SK-N-SH treated with all-trans-retinoic acid at 6 μM for 48 hours (cell line): ENCODE results near the gene FRMD4B.

Source experiments
- TCF4 ChIP-seq: fragments of 250-450 bp; sonication (Bioruptor Pico); IDR thresholded peaks from 2 replicates; pipeline ENCODE4 v1.8.0; 2021; ENCODE audit warnings: mild to moderate bottlenecking, moderate library complexity, borderline replicate concordance
- ZC3H10 ChIP-seq: fragments of 250-450 bp; sonication (Bioruptor Pico); IDR thresholded peaks from 2 replicates; pipeline ENCODE4 v1.5.1; 2021; ENCODE audit warnings: mild to moderate bottlenecking, moderate library complexity
- ZFP30 ChIP-seq: fragments of 450-650 bp; formaldehyde crosslinking; IDR thresholded peaks from 2 replicates; pipeline ENCODE4 v1.5.0; 2022; ENCODE audit warnings: mild to moderate bottlenecking, moderate library complexity
- TF ChIP-seq, protein P1 (sequence below): fragments of 250-450 bp; sonication (Bioruptor Pico); IDR thresholded peaks from 2 replicates; pipeline ENCODE4 v1.8.0; 2020; ENCODE audit warnings: mild to moderate bottlenecking, moderate library complexity, borderline replicate concordance

DNA sequence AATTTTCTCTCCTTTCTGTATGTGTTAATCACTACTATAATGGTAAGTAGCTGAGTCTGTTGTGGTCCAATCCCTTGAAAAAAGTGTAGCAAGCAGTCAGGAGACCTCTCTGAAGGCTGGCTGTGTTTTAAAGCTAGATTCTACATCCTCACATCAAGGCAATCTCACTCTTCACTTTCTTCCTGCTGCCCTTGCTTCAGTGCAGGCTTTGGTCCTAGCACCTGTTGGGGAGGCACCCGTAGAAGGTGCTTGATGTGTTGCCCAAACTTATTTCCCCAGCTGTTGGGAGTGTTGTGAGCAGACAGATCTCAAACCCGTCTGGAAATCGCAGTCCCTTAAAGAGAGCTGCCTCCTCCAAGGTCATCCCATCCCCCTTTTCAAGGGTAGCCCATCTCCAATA lies 8.6 kb downstream of the FRMD4B start:
- TF ChIP-seq ZC3H10 (CRISPR knock-in tag) (no peak), TCF4 (CRISPR knock-in tag) (no peak), ZFP30 (CRISPR knock-in tag) (no peak)
- TF ChIP-seq, protein P1, sequence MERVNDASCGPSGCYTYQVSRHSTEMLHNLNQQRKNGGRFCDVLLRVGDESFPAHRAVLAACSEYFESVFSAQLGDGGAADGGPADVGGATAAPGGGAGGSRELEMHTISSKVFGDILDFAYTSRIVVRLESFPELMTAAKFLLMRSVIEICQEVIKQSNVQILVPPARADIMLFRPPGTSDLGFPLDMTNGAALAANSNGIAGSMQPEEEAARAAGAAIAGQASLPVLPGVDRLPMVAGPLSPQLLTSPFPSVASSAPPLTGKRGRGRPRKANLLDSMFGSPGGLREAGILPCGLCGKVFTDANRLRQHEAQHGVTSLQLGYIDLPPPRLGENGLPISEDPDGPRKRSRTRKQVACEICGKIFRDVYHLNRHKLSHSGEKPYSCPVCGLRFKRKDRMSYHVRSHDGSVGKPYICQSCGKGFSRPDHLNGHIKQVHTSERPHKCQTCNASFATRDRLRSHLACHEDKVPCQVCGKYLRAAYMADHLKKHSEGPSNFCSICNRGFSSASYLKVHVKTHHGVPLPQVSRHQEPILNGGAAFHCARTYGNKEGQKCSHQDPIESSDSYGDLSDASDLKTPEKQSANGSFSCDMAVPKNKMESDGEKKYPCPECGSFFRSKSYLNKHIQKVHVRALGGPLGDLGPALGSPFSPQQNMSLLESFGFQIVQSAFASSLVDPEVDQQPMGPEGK (CRISPR knock-in tag), result no peak
